GM19324 (cell line): ENCODE data around the gene CDKN2AIPNL.

ENCODE experiments used
- ATAC-seq: cut with Tn5 transposase; IDR thresholded peaks from one replicate; pipeline ENCODE4 v1.9.1; 2021; ENCODE audit warnings: mild to moderate bottlenecking, moderate library complexity; ENCODE audit not compliant: unreplicated experiment, low FRiP score

The CDKN2AIPNL gene

GRCh38 chr5:134411546-134412266 lies at the start of gene CDKN2AIPNL:
CDKN2AIPNL (minus strand) TSS chr5:134411881; CDS start chr5:134411854, 27 bp downstream.
- peak; percentile 95 for ATAC-seq

- no peak for ATAC-seq
These were observed 48.9 kb upstream of the CDKN2AIPNL start for GRCh38 chr5:134460551-134460950.

GRCh38 chr5:134459491-134459890 lies 47.8 kb upstream of the CDKN2AIPNL start:
- no peak for ATAC-seq

GRCh38 chr5:134459010-134459403 lies 47.3 kb upstream of the CDKN2AIPNL start:
- no peak for ATAC-seq

- ATAC-seq = no peak
These were observed 46.7 kb upstream of the CDKN2AIPNL start for GRCh38 chr5:134458234-134459009.

- ATAC-seq = no peak
These were observed 46.1 kb upstream of the CDKN2AIPNL start for GRCh38 chr5:134457801-134458200.

GRCh38 chr5:134456825-134457224 lies 45.1 kb upstream of the CDKN2AIPNL start:
- no peak for ATAC-seq

GRCh38 chr5:134455466-134455865 lies 43.8 kb upstream of the CDKN2AIPNL start:
- ATAC-seq = no peak

- no peak for ATAC-seq
These were observed 41.3 kb upstream of the CDKN2AIPNL start for GRCh38 chr5:134453016-134453415.

GRCh38 chr5:134451936-134452505 lies 40.3 kb upstream of the CDKN2AIPNL start:
- ATAC-seq = no peak

GRCh38 chr5:134451225-134451935 lies 39.7 kb upstream of the CDKN2AIPNL start:
- no peak for ATAC-seq

- no peak for ATAC-seq
These were observed 38.7 kb upstream of the CDKN2AIPNL start for GRCh38 chr5:134450374-134450773.

- ATAC-seq = no peak
These were observed 37.5 kb upstream of the CDKN2AIPNL start for GRCh38 chr5:134449167-134449566.

GRCh38 chr5:134447815-134448520 lies 36.3 kb upstream of the CDKN2AIPNL start:
- ATAC-seq = no peak

- ATAC-seq = no peak
These were observed 35.3 kb upstream of the CDKN2AIPNL start for GRCh38 chr5:134446938-134447337.

- ATAC-seq = no peak
These were observed 34.5 kb upstream of the CDKN2AIPNL start for GRCh38 chr5:134445856-134446818.

- no peak for ATAC-seq
These were observed 33.3 kb upstream of the CDKN2AIPNL start for GRCh38 chr5:134444941-134445471.

- no peak for ATAC-seq
These were observed 28.6 kb upstream of the CDKN2AIPNL start for GRCh38 chr5:134440201-134440755.
